HEK293T (cell line): ENCODE data around the gene NRDC.

ENCODE experiments used
- ARNT ChIP-seq: fragments of 450-650 bp; IDR thresholded peaks from 2 replicates; pipeline ENCODE4 v1.6.1; 2017; ENCODE audit warnings: mild to moderate bottlenecking
- BHLHE40 ChIP-seq: fragments of 450-650 bp; IDR thresholded peaks from 2 replicates; pipeline ENCODE4 v1.6.1; 2016; ENCODE audit warnings: mild to moderate bottlenecking, moderate library complexity, borderline replicate concordance
- CTBP1 ChIP-seq: fragments of 450-650 bp; IDR thresholded peaks from 2 replicates; pipeline ENCODE4 v1.6.1; 2016; ENCODE audit warnings: borderline replicate concordance
- ELF4 ChIP-seq: fragments of 450-650 bp; IDR thresholded peaks from 2 replicates; pipeline ENCODE4 v1.6.1; 2017; ENCODE audit warnings: antibody characterized with exemption
- FOXA1 ChIP-seq: fragments of 450-650 bp; IDR thresholded peaks from 2 replicates; pipeline ENCODE4 v1.6.1; 2016; ENCODE audit warnings: mild to moderate bottlenecking
- FOXK2 ChIP-seq: fragments of 450-650 bp; IDR thresholded peaks from 2 replicates; pipeline ENCODE4 v1.6.1; 2016; ENCODE audit warnings: mild to moderate bottlenecking
- FOXM1 ChIP-seq: fragments of 450-650 bp; IDR thresholded peaks from 2 replicates; pipeline ENCODE4 v1.6.1; 2017; ENCODE audit warnings: mild to moderate bottlenecking, borderline replicate concordance
- HDGF ChIP-seq: fragments of 450-650 bp; IDR thresholded peaks from 2 replicates; pipeline ENCODE4 v1.6.1; 2017; ENCODE audit warnings: antibody characterized with exemption, borderline replicate concordance
- L3MBTL2 ChIP-seq: fragments of 450-650 bp; conservative IDR thresholded peaks from 2 replicates; pipeline ENCODE4 v1.6.1; 2016; ENCODE audit warnings: mild to moderate bottlenecking
- LEF1 ChIP-seq: fragments of 450-650 bp; IDR thresholded peaks from 2 replicates; pipeline ENCODE4 v1.6.1; 2017; ENCODE audit warnings: mild to moderate bottlenecking, borderline replicate concordance
- NFRKB ChIP-seq: fragments of 450-650 bp; IDR thresholded peaks from 2 replicates; pipeline ENCODE4 v1.6.1; 2016; ENCODE audit warnings: mild to moderate bottlenecking, moderate library complexity
- SP1 ChIP-seq: fragments of 450-650 bp; IDR thresholded peaks from 2 replicates; pipeline ENCODE4 v1.6.1; 2017
- TARDBP ChIP-seq: fragments of 450-650 bp; IDR thresholded peaks from 2 replicates; pipeline ENCODE4 v1.6.1; 2016
- TF ChIP-seq, protein P1 (sequence below): fragments of 450-650 bp; IDR thresholded peaks from 2 replicates; pipeline ENCODE4 v1.6.1; 2016

GRCh38 chr1:51784997-51785421, 93.5 kb downstream of the NRDC start:
- TF ChIP-seq, protein P1, sequence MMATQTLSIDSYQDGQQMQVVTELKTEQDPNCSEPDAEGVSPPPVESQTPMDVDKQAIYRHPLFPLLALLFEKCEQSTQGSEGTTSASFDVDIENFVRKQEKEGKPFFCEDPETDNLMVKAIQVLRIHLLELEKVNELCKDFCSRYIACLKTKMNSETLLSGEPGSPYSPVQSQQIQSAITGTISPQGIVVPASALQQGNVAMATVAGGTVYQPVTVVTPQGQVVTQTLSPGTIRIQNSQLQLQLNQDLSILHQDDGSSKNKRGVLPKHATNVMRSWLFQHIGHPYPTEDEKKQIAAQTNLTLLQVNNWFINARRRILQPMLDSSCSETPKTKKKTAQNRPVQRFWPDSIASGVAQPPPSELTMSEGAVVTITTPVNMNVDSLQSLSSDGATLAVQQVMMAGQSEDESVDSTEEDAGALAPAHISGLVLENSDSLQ, result no peak
- TF ChIP-seq FOXK2 (no peak), FOXA1 (no peak), HDGF (no peak), SP1 (no peak), TARDBP (no peak), BHLHE40 (no peak), ELF4 (no peak), CTBP1 (no peak), NFRKB (no peak), LEF1 (no peak), L3MBTL2 (no peak), ARNT (no peak), FOXM1 (no peak)
